Astrocyte (in vitro differentiated cells and primary cell): ENCODE data around the gene TRPC4. TPM values are rescaled to one million over a fixed set of nuclear protein-coding genes. Genes with fewer than 3 reads are reported as not detected.

Source experiments
- DNase-seq: peaks from one replicate; pipeline ENCODE4 v3.0.0-alpha.2; 2010; ENCODE audit warnings: low read depth
- FAIRE-seq: peaks from 2 replicates; lab custom pipeline; 2011; peaks lifted over from hg19 to GRCh38; lab: Jason Lieb, UNC
- H2AFZ ChIP-seq: 2 replicates; pipeline ENCODE4 v1.6.0; 2012; ENCODE audit warnings: low read depth, low read length, inconsistent platforms
- H3K27ac ChIP-seq: 2 replicates; pipeline ENCODE4 v1.5.1; 2011; ENCODE audit warnings: low read depth, low read length, inconsistent platforms
- H3K27me3 ChIP-seq: 2 replicates; pipeline ENCODE4 v1.6.0; 2011; ENCODE audit warnings: low read length, inconsistent platforms; ENCODE audit not compliant: insufficient read depth
- H3K36me3 ChIP-seq: 2 replicates; pipeline ENCODE4 v1.5.1; 2011; ENCODE audit warnings: low read length, inconsistent platforms; ENCODE audit not compliant: insufficient read depth
- H3K4me1 ChIP-seq: 2 replicates; pipeline ENCODE4 v1.5.1; 2011; ENCODE audit warnings: low read length, inconsistent platforms; ENCODE audit not compliant: insufficient read depth
- H3K4me2 ChIP-seq: 2 replicates; pipeline ENCODE4 v1.6.0; 2012; ENCODE audit warnings: low read length, inconsistent platforms
- H3K4me3 ChIP-seq: 2 replicates; pipeline ENCODE4 v1.5.1; 2011; ENCODE audit warnings: low read depth, mild to moderate bottlenecking, low read length, inconsistent platforms; ENCODE audit not compliant: insufficient read depth
- H3K79me2 ChIP-seq: 2 replicates; pipeline ENCODE4 v1.6.0; 2012; ENCODE audit warnings: mild to moderate bottlenecking, low read length, inconsistent platforms; ENCODE audit not compliant: insufficient read depth
- H3K9ac ChIP-seq: 2 replicates; pipeline ENCODE4 v1.6.0; 2012; ENCODE audit warnings: mild to moderate bottlenecking, low read length, inconsistent platforms
- H3K9me3 ChIP-seq: 2 replicates; pipeline ENCODE4 v1.5.1; 2012; ENCODE audit warnings: low read depth, mild to moderate bottlenecking, low read length, inconsistent platforms; ENCODE audit not compliant: insufficient read depth
- H4K20me1 ChIP-seq: 2 replicates; pipeline ENCODE4 v1.6.0; 2012; ENCODE audit warnings: low read length, inconsistent platforms; ENCODE audit not compliant: insufficient read depth
- H3K27ac Mint-ChIP-seq: one replicate; pipeline ENCODE4 v1.8.0; 2021; ENCODE audit warnings: mild to moderate bottlenecking, mixed read lengths; ENCODE audit not compliant: unreplicated experiment
- H3K27me3 Mint-ChIP-seq: one replicate; pipeline ENCODE4 v1.8.0; 2021; ENCODE audit warnings: low read depth, mixed read lengths; ENCODE audit not compliant: unreplicated experiment
- H3K36me3 Mint-ChIP-seq: one replicate; pipeline ENCODE4 v1.8.0; 2021; ENCODE audit warnings: low read depth, mixed read lengths; ENCODE audit not compliant: unreplicated experiment
- H3K4me1 Mint-ChIP-seq: one replicate; pipeline ENCODE4 v1.8.0; 2021; ENCODE audit warnings: low read depth, mixed read lengths; ENCODE audit not compliant: unreplicated experiment
- H3K4me3 Mint-ChIP-seq: one replicate; pipeline ENCODE4 v1.8.0; 2021; ENCODE audit warnings: mild to moderate bottlenecking, moderate library complexity, mixed read lengths; ENCODE audit not compliant: unreplicated experiment
- H3K9me3 Mint-ChIP-seq: one replicate; pipeline ENCODE4 v1.8.0; 2021; ENCODE audit warnings: mild to moderate bottlenecking, mixed read lengths; ENCODE audit not compliant: unreplicated experiment
- CTCF ChIP-seq: IDR thresholded peaks from 2 replicates; pipeline ENCODE4 v1.5.1; 2011; ENCODE audit warnings: low read depth, mild to moderate bottlenecking, inconsistent platforms, low read length, moderate library complexity; ENCODE audit not compliant: insufficient read depth
- EZH2 ChIP-seq: IDR thresholded peaks from 2 replicates; pipeline ENCODE4 v1.6.1; 2012; ENCODE audit warnings: mild to moderate bottlenecking, low read length, inconsistent platforms; ENCODE audit not compliant: insufficient read depth
- total RNA-seq: library from RNA; stranded (reverse); gene quantifications from 2 replicates; pipeline ENCODE4 v1.2.1, GENCODE V29; 2021

The TRPC4 gene
- total RNA-seq, 1 donor from 2014 or later = 14.4 TPM

GRCh38 chr13:37651891-37652290, 217.7 kb downstream of the TRPC4 start:
- H3K27me3 ChIP-seq = no peaks in the 10 kb centered on the region
- H3K9me3 ChIP-seq = no peaks in the 10 kb centered on the region
- H3K4me1 ChIP-seq = peaks cover 21% of the 10 kb centered on the region
- Mint-ChIP-seq H3K4me1 (peaks cover 9% of the 10 kb centered on the region), H3K36me3 (peaks cover 2% of the 10 kb centered on the region), H3K4me3 (no peak overlapping the region), H3K27me3 (no peaks in the 10 kb centered on the region), H3K27ac (no peak overlapping the region), H3K9me3 (no peaks in the 10 kb centered on the region)
- no peak for TF ChIP-seq CTCF
- no peak for TF ChIP-seq EZH2
- H3K27ac ChIP-seq = no peak overlapping the region
- DNase-seq (no peak), FAIRE-seq (no peak)
- H3K36me3 ChIP-seq = no peaks in the 10 kb centered on the region
- H3K9ac ChIP-seq = no peak overlapping the region
- no peaks in the 10 kb centered on the region for H4K20me1 ChIP-seq
- H2AFZ ChIP-seq = no peak overlapping the region
- H3K4me2 ChIP-seq = no peak overlapping the region
- H3K79me2 ChIP-seq = no peaks in the 10 kb centered on the region
- no peak overlapping the region for H3K4me3 ChIP-seq

GRCh38 chr13:37648609-37649008, 221.0 kb downstream of the TRPC4 start:
- Histone ChIP-seq H3K4me1 (peaks cover 15% of the 10 kb centered on the region), H3K36me3 (no peaks in the 10 kb centered on the region), H2AFZ (no peak overlapping the region), H3K79me2 (no peaks in the 10 kb centered on the region), H3K9me3 (no peaks in the 10 kb centered on the region), H3K27me3 (no peaks in the 10 kb centered on the region), H3K27ac (peak overlapping the region; percentile 20), H4K20me1 (no peaks in the 10 kb centered on the region), H3K4me3 (no peak overlapping the region), H3K9ac (no peak overlapping the region), H3K4me2 (no peak overlapping the region)
- no peak for FAIRE-seq
- no peak for TF ChIP-seq EZH2
- TF ChIP-seq CTCF = no peak
- Mint-ChIP-seq H3K36me3 (peaks cover 2% of the 10 kb centered on the region), H3K27ac (no peak overlapping the region), H3K9me3 (no peaks in the 10 kb centered on the region), H3K4me1 (peaks cover 9% of the 10 kb centered on the region), H3K27me3 (no peaks in the 10 kb centered on the region), H3K4me3 (no peak overlapping the region)
- peak; percentile 83 for DNase-seq

GRCh38 chr13:37647031-37647650, 222.4 kb downstream of the TRPC4 start:
- FAIRE-seq = no peak
- Mint-ChIP-seq H3K4me1 (peaks cover 9% of the 10 kb centered on the region), H3K36me3 (peaks cover 6% of the 10 kb centered on the region), H3K9me3 (no peaks in the 10 kb centered on the region), H3K4me3 (no peak overlapping the region), H3K27me3 (no peaks in the 10 kb centered on the region), H3K27ac (peak overlapping the region; percentile 56)
- H3K4me1 ChIP-seq = peaks cover 11% of the 10 kb centered on the region
- no peaks in the 10 kb centered on the region for H3K79me2 ChIP-seq
- DNase-seq = peak; percentile 25
- H3K4me2 ChIP-seq = peak overlapping the region; percentile 29
- TF ChIP-seq EZH2 (no peak), CTCF (no peak)
- no peaks in the 10 kb centered on the region for H3K9me3 ChIP-seq
- peak overlapping the region; percentile 36 for H2AFZ ChIP-seq
- peak overlapping the region; percentile 27 for H3K27ac ChIP-seq
- H3K27me3 ChIP-seq = no peaks in the 10 kb centered on the region
- no peak overlapping the region for H3K4me3 ChIP-seq
- H3K9ac ChIP-seq = no peak overlapping the region
- no peaks in the 10 kb centered on the region for H3K36me3 ChIP-seq
- H4K20me1 ChIP-seq = no peaks in the 10 kb centered on the region
